Lung (tissue), 12 donors: ENCODE measurements around the gene DDX51. TPM values are rescaled to one million over a fixed set of nuclear protein-coding genes. Genes with fewer than 3 reads are reported as not detected.

Experiments used
- ATAC-seq: fragments of 200-7000 bp; cut with Tn5 transposase; one replicate; pipeline ENCODE4 v1.9.1; 2020; ENCODE audit warnings: moderate number of reproducible peaks; ENCODE audit not compliant: insufficient read depth, low FRiP score
- DNase-seq, 3 donors: peaks; one replicate each; pipeline ENCODE4 v3.0.0-alpha.2; 2013 to 2017
- H3K27ac ChIP-seq, 2 donors: one replicate each; pipeline ENCODE4 v1.5.1; 2013; ENCODE audit warnings: mild to moderate bottlenecking in 2 of 2, moderate library complexity in 2 of 2, control low read depth in 1 of 2, inconsistent platforms in 1 of 2, low read depth in 1 of 2, low read length in 1 of 2
- H3K27me3 ChIP-seq, 3 donors: one replicate each; pipeline ENCODE4 v1.5.1; 2013; ENCODE audit warnings: low read length in 2 of 3; ENCODE audit not compliant: control insufficient read depth in 3 of 3, insufficient read depth in 3 of 3
- H3K36me3 ChIP-seq, 4 donors: one replicate each; pipeline ENCODE4 v1.5.1; 2013; ENCODE audit warnings: low read length in 4 of 4, mild to moderate bottlenecking in 1 of 4, moderate library complexity in 1 of 4; ENCODE audit not compliant: control insufficient read depth in 4 of 4, insufficient read depth in 4 of 4
- H3K4me1 ChIP-seq, 5 donors: one replicate each; pipeline ENCODE4 v1.5.1; 2013; ENCODE audit warnings: low read length in 5 of 5, mild to moderate bottlenecking in 2 of 5, moderate library complexity in 1 of 5; ENCODE audit not compliant: control insufficient read depth in 5 of 5, insufficient read depth in 5 of 5
- H3K4me3 ChIP-seq: one replicate; pipeline ENCODE4 v1.5.1; 2013; ENCODE audit warnings: mild to moderate bottlenecking, control low read depth, moderate library complexity
- H3K9ac ChIP-seq, 2 donors: one replicate each; pipeline ENCODE4 v1.5.1; 2013; ENCODE audit warnings: low read length in 2 of 2, control low read depth in 1 of 2; ENCODE audit not compliant: insufficient read depth in 1 of 2
- H3K9me3 ChIP-seq, 4 donors: one replicate each; pipeline ENCODE4 v1.5.1; 2013; ENCODE audit warnings: low read length in 3 of 4, mild to moderate bottlenecking in 1 of 4, moderate library complexity in 1 of 4; ENCODE audit not compliant: control insufficient read depth in 4 of 4, insufficient read depth in 3 of 4
- WGBS, 2 donors: extraction: QIAGEN DNeasy Blood & Tissue Kit; methylation state at CpG; one replicate each; pipeline ENCODE4 v1.1.7; 2013; 5-methylcytosine and 5-hydroxymethylcytosine counted together
- polyA plus RNA-seq, 2 donors: library from polyadenylated mRNA; stranded (reverse); fragments of 200-250 nt; gene quantifications; one replicate each; pipeline ENCODE4 v1.2.1, GENCODE V29; 2013
- total RNA-seq, 2 donors: library from RNA; depleted of rRNA in 1 of 2; stranded (reverse); fragments of >200 nt in 1 of 2; gene quantifications; one replicate each; pipeline ENCODE4 v1.2.1, GENCODE V29; 2014 to 2021
- TF ChIP-seq, protein P1 (sequence below): IDR thresholded peaks from 2 replicates; pipeline ENCODE4 v1.5.1; 2012; ENCODE audit warnings: mild to moderate bottlenecking; ENCODE audit errors: control extremely low read depth, extremely low read depth
- donor health status: control.
- donor health status: control.
- donor health status: Bipolar disorder and iron deficiency.
- donor health status: healthy.
- donor health status: DM: yes; HTN: yes; CAD: no.

The DDX51 gene
- total and polyA plus RNA-seq, 4 donors, result 15.0 to 25.9 (median 17.2) TPM

DNA sequence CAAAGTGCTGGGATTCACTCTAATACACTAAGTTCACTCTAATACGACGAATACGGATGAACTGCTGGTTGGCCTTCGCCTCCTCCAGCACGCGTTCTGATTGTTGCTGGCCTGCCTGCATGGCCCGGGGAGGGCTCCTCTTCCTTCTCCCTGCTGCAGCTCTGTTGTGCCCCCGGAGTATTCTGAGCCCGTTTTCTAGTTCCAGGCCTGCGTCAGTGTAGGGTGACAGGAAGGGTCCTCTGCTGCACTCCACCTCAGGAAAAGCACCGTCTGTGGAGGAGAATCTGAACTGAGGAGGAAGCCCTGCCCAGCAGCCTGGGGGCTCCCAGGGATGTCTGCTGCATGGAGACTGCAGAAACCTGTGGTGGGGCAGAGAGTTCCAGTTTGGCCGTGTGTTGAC lies 44.4 kb downstream of the DDX51 start:
- H3K4me3 ChIP-seq, result no peak overlapping the region
- peaks cover 0 to 8% (median 5%) of the 10 kb centered on the region in 4 donors for H3K36me3 ChIP-seq
- peaks cover 0 to 2% (median 0%) of the 10 kb centered on the region in 4 donors for H3K9me3 ChIP-seq
- no peaks in the 10 kb centered on the region for H3K27me3 ChIP-seq
- ATAC-seq, result no peak
- no peak for DNase-seq
- no peaks in the 10 kb centered on the region for H3K4me1 ChIP-seq
- TF ChIP-seq, protein P1, sequence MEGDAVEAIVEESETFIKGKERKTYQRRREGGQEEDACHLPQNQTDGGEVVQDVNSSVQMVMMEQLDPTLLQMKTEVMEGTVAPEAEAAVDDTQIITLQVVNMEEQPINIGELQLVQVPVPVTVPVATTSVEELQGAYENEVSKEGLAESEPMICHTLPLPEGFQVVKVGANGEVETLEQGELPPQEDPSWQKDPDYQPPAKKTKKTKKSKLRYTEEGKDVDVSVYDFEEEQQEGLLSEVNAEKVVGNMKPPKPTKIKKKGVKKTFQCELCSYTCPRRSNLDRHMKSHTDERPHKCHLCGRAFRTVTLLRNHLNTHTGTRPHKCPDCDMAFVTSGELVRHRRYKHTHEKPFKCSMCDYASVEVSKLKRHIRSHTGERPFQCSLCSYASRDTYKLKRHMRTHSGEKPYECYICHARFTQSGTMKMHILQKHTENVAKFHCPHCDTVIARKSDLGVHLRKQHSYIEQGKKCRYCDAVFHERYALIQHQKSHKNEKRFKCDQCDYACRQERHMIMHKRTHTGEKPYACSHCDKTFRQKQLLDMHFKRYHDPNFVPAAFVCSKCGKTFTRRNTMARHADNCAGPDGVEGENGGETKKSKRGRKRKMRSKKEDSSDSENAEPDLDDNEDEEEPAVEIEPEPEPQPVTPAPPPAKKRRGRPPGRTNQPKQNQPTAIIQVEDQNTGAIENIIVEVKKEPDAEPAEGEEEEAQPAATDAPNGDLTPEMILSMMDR, result no peak
- H3K27ac ChIP-seq, result no peak overlapping the region
- no peak overlapping the region for H3K9ac ChIP-seq
- 90 to 92% methylated on average over 12 of the region's 12 CpGs for whole genome bisulfite sequencing, 2 donors

DNA sequence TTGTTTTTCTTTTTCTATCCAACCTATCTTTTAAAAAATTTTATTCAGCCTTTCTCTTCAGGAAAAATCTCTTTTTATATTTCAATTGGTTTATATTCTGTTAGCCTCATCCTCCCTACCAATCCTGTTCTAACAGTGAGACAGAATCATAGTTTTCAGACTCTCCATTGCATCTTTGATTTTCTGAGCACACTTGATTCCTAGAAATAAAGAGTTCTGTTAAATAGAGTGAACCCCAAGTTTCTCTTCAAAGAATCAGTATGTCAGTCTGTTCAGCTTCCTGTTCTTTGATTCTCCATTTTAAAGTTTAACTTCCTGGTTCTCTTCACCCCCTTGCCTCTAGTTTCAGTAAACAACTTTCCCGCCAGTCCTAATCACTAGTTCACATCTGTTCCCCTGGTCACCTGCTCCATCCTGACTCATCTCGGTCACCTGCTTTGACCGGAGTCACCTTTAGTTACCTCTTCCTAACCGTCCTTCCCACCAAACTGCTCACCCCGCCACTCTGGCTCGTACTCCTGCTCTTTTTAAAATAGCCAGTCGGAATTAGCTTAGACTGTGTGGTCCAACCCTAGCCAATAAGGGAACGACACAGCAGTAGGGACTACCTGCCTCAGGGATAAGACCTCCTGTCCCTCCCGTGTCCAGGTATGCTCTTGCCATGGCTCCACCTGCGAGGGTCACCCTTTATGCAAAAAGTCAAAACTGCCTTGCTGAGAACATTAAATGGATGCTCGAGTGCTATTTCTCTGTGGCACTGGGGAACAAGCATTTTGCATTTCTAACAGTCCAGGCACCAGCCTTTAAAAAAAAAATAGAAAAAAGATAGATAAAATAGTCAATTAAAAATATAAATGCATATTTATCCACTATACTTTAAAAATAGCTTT lies 48.4 kb downstream of the DDX51 start:
- no peaks in the 10 kb centered on the region for H3K4me1 ChIP-seq
- TF ChIP-seq, protein P1, result no peak
- no peak for ATAC-seq

DNA sequence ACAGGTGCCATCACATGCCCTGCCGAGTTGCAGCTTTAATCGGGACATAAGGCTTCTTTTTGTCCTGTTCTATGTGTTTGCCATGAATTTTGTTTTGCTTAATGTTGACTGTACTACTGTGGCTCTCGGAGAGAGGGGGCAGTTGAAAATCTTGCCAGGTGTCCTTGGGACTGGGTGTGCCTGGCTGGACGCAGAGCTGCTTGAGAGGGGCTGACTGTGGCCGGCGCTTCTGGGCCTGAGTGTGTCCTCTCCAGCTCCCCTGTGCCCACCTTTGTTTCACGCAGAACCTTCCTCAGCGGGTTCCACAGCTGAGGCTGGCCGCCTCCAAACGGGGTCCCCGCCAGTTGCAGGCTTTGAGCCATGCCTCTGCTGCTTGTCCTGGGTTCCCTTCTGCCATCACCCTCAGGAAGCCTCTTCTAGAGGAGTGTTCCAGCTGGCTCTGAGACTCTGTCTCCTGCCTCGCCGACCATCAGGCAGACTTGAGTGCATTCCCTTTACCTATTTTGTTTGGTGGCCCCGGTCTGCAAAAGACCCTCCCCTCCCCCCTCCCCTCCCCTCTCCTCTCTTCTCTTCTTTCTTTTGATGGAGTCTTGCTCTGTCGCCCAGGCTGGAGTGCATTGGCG lies 49.7 kb downstream of the DDX51 start:
- Histone ChIP-seq H3K9me3 (no peaks in the 10 kb centered on the region), H3K4me1 (no peaks in the 10 kb centered on the region), H3K4me3 (no peak overlapping the region), H3K9ac (no peak overlapping the region), H3K27me3 (no peaks in the 10 kb centered on the region), H3K27ac (no peak overlapping the region), H3K36me3 (peaks cover 0 to 10% (median 4%) of the 10 kb centered on the region in 4 donors)
- WGBS, 2 donors, result 97 to 98% methylated on average over 16 of the region's 16 CpGs
- ATAC-seq, result no peak
- DNase-seq, result no peak
- TF ChIP-seq, protein P1, result no peak

More for the DNA sequence above, 48.4 kb downstream of the DDX51 start:
- H3K27me3 ChIP-seq, result no peaks in the 10 kb centered on the region
- H3K9me3 ChIP-seq, result no peaks in the 10 kb centered on the region
- WGBS, 2 donors, result 94 to 95% methylated on average over 11 of the region's 11 CpGs
- no peak for DNase-seq
- no peak overlapping the region for H3K4me3 ChIP-seq
- no peak overlapping the region for H3K27ac ChIP-seq
- peaks cover 0 to 12% (median 7%) of the 10 kb centered on the region in 4 donors for H3K36me3 ChIP-seq
- H3K9ac ChIP-seq, result no peak overlapping the region
